Effector memory CD4-positive, alpha-beta T cell (primary cell): ENCODE measurements around the gene BMP15.

ENCODE experiments used
- DNase-seq, 3 donors: peaks; one replicate each; pipeline ENCODE4 v3.0.0-alpha.2; 2020
- H3K27ac ChIP-seq: 2 replicates; pipeline ENCODE4 v1.7.0; 2013; ENCODE audit warnings: mild to moderate bottlenecking, low read length, moderate library complexity; ENCODE audit not compliant: insufficient read depth, poor library complexity, severe bottlenecking
- H3K27me3 ChIP-seq: replicated peaks from 2 replicates; pipeline ENCODE4 v1.7.0; 2013; ENCODE audit warnings: mild to moderate bottlenecking, low read length; ENCODE audit not compliant: insufficient read depth, control insufficient read depth, poor library complexity, severe bottlenecking
- H3K36me3 ChIP-seq: 2 replicates; pipeline ENCODE4 v1.7.0; 2013; ENCODE audit warnings: mild to moderate bottlenecking, low read length, moderate library complexity; ENCODE audit not compliant: control insufficient read depth, insufficient read depth
- H3K4me1 ChIP-seq: 2 replicates; pipeline ENCODE4 v1.7.0; 2013; ENCODE audit warnings: low read length, mild to moderate bottlenecking; ENCODE audit not compliant: control insufficient read depth, insufficient read depth, poor library complexity, severe bottlenecking
- H3K4me3 ChIP-seq: 2 replicates; pipeline ENCODE4 v1.7.0; 2013; ENCODE audit warnings: low read length, low read depth, mild to moderate bottlenecking; ENCODE audit not compliant: insufficient read depth, poor library complexity, severe bottlenecking
- H3K9me3 ChIP-seq: 2 replicates; pipeline ENCODE4 v1.7.0; 2013; ENCODE audit warnings: mild to moderate bottlenecking, low read length, moderate library complexity; ENCODE audit not compliant: control insufficient read depth

BMP15 gene

GRCh38 chrX:50963842-50964241 is 53.3 kb downstream of the BMP15 start:
- Histone ChIP-seq H3K27ac (no peak overlapping the region), H3K4me1 (no peaks in the 10 kb centered on the region), H3K36me3 (no peaks in the 10 kb centered on the region), H3K27me3 (no peaks in the 10 kb centered on the region), H3K9me3 (no peaks in the 10 kb centered on the region), H3K4me3 (no peak overlapping the region)
- no peak for DNase-seq
